Measurements from ENCODE around the gene PCDHGB5. TPM values are rescaled to one million over a fixed set of nuclear protein-coding genes. Genes with fewer than 3 reads are reported as not detected.

Gene PCDHGB5
- total RNA-seq, 1 experiment from 2014 or later = 12.4 TPM

DNA sequence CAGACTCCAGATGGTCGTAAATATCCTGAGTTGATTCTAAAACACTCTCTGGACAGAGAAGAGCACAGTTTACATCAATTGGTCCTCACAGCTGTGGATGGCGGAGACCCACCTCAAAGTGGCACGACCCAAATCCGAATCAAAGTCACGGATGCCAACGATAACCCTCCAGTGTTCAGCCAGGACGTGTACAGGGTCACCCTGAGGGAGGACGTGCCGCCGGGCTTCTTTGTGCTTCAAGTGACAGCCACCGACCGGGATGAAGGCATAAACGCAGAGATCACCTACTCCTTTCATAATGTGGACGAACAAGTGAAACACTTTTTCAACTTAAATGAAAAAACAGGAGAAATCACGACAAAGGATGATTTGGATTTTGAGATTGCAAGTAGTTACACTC lies 37.1 kb upstream of the PCDHGB5 start:
- CTCF ChIA-PET = no interaction called here
- Mint-ChIP-seq H3K4me3 (ENCODE audit: low read depth, unreplicated experiment) (no peak overlapping the region), H3K27ac (ENCODE audit: unreplicated experiment) (no peak overlapping the region), H3K4me1 (ENCODE audit: low read depth, unreplicated experiment) (no peaks in the 10 kb centered on the region), H3K27me3 (ENCODE audit: unreplicated experiment) (no peaks in the 10 kb centered on the region), H3K36me3 (ENCODE audit: insufficient read depth, unreplicated experiment) (peaks cover 3% of the 10 kb centered on the region), H3K9me3 (ENCODE audit: low read depth, unreplicated experiment) (peaks cover 25% of the 10 kb centered on the region)
- DNase-seq = no peak
- TF ChIP-seq, protein P1, sequence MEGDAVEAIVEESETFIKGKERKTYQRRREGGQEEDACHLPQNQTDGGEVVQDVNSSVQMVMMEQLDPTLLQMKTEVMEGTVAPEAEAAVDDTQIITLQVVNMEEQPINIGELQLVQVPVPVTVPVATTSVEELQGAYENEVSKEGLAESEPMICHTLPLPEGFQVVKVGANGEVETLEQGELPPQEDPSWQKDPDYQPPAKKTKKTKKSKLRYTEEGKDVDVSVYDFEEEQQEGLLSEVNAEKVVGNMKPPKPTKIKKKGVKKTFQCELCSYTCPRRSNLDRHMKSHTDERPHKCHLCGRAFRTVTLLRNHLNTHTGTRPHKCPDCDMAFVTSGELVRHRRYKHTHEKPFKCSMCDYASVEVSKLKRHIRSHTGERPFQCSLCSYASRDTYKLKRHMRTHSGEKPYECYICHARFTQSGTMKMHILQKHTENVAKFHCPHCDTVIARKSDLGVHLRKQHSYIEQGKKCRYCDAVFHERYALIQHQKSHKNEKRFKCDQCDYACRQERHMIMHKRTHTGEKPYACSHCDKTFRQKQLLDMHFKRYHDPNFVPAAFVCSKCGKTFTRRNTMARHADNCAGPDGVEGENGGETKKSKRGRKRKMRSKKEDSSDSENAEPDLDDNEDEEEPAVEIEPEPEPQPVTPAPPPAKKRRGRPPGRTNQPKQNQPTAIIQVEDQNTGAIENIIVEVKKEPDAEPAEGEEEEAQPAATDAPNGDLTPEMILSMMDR (IDR thresholded peaks at IDR 0.05; ENCODE audit: unreplicated experiment) = no peak
- BruUV-seq (replicated peaks) = no TSS peak
- intact Hi-C loops (cut with micrococcal nuclease; ENCODE audit: unreplicated experiment) = no loop called here

- CTCF ChIA-PET = no interaction called here
- peaks cover 3% of the 10 kb centered on the region for H3K36me3 Mint-ChIP-seq (ENCODE audit: insufficient read depth, unreplicated experiment)
- no peak overlapping the region for H3K4me3 Mint-ChIP-seq (ENCODE audit: low read depth, unreplicated experiment)
- no peak overlapping the region for H3K27ac Mint-ChIP-seq (ENCODE audit: unreplicated experiment)
- no TSS peak for BruUV-seq (replicated peaks)
- intact Hi-C loops (cut with micrococcal nuclease; ENCODE audit: unreplicated experiment) = no loop called here
- peaks cover 26% of the 10 kb centered on the region for H3K9me3 Mint-ChIP-seq (ENCODE audit: low read depth, unreplicated experiment)
- TF ChIP-seq, protein P1 (IDR thresholded peaks at IDR 0.05; ENCODE audit: unreplicated experiment) = no peak
- no peaks in the 10 kb centered on the region for H3K4me1 Mint-ChIP-seq (ENCODE audit: low read depth, unreplicated experiment)
- no peaks in the 10 kb centered on the region for H3K27me3 Mint-ChIP-seq (ENCODE audit: unreplicated experiment)
- DNase-seq = no peak
These were observed 35.0 kb upstream of the PCDHGB5 start for GRCh38 chr5:141362719-141363118.

DNA sequence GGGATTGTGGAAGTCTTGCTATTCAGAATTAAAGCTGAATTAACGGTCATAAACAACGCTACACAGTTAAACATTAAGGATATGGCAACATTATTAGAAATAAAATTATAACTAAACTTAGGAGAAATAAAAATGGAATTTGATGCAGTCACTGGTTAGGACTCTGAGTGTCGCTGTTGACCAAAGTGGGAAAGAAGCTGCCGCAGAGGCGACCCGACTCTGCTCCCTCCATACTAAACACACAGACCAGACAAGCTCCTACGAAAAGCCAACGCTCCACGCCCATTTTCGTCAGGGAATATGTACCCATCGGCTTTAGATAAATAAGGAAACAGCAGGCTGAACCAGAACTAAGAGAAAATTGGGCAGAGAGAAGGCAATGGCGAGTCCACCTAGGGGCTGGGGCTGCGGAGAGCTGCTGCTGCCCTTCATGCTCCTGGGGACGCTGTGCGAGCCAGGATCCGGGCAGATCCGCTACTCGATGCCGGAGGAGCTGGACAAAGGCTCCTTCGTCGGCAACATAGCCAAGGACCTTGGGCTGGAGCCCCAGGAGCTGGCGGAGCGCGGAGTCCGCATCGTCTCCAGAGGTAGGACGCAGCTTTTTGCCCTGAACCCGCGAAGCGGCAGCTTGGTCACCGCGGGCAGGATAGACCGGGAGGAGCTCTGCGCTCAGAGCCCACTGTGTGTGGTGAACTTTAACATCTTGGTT lies 33.6 kb upstream of the PCDHGB5 start, which contains the start of gene PCDHGA5:
TSS of gene PCDHGA5 (plus strand) at position 211 of the 709 bp plus-strand sequence. CDS start at position 380, 169 bp downstream.
- Mint-ChIP-seq H3K4me3 (ENCODE audit: low read depth, unreplicated experiment) (no peak within 1 kb of the TSS), H3K4me1 (ENCODE audit: low read depth, unreplicated experiment) (no peaks in the 10 kb centered on the region), H3K27ac (ENCODE audit: unreplicated experiment) (no peak within 1 kb of the TSS), H3K36me3 (ENCODE audit: insufficient read depth, unreplicated experiment) (peaks cover 3% of the 10 kb centered on the region), H3K27me3 (ENCODE audit: unreplicated experiment) (no peaks in the 10 kb centered on the region), H3K9me3 (ENCODE audit: low read depth, unreplicated experiment) (peaks cover 20% of the 10 kb centered on the region)
- no TSS peak for BruUV-seq (replicated peaks)
- no peak for DNase-seq
- CTCF ChIA-PET = no interaction called here
- intact Hi-C loops (cut with micrococcal nuclease; ENCODE audit: unreplicated experiment) = no loop called here
- TF ChIP-seq, protein P1 (IDR thresholded peaks at IDR 0.05; ENCODE audit: unreplicated experiment) = no peak

GRCh38 chr5:141366016-141366896 lies 31.5 kb upstream of the PCDHGB5 start:
- no peak for DNase-seq
- Mint-ChIP-seq H3K27ac (ENCODE audit: unreplicated experiment) (no peak overlapping the region), H3K4me3 (ENCODE audit: low read depth, unreplicated experiment) (no peak overlapping the region), H3K36me3 (ENCODE audit: insufficient read depth, unreplicated experiment) (peaks cover 7% of the 10 kb centered on the region), H3K27me3 (ENCODE audit: unreplicated experiment) (no peaks in the 10 kb centered on the region), H3K9me3 (ENCODE audit: low read depth, unreplicated experiment) (peaks cover 17% of the 10 kb centered on the region), H3K4me1 (ENCODE audit: low read depth, unreplicated experiment) (no peaks in the 10 kb centered on the region)
- intact Hi-C loops (cut with micrococcal nuclease; ENCODE audit: unreplicated experiment) = no loop called here
- CTCF ChIA-PET = no interaction called here
- BruUV-seq (replicated peaks) = no TSS peak
- TF ChIP-seq, protein P1 (IDR thresholded peaks at IDR 0.05; ENCODE audit: unreplicated experiment) = no peak
